HepG2 (cell line): ENCODE results near the gene TEX19. TPM values are rescaled to one million over a fixed set of nuclear protein-coding genes. Genes with fewer than 3 reads are reported as not detected.

Experiments used
- CENPBD1 ChIP-seq: sonication (generic); formaldehyde crosslinking; IDR thresholded peaks from 2 replicates; pipeline ENCODE4 v1.8.0; 2022; ENCODE audit warnings: missing genetic modification reagents, low read depth, mild to moderate bottlenecking, borderline replicate concordance
- ESRRA ChIP-seq: sonication (generic); formaldehyde crosslinking; IDR thresholded peaks from 2 replicates; pipeline ENCODE4 v1.5.1; 2020; ENCODE audit warnings: mild to moderate bottlenecking, low read depth, missing genetic modification reagents
- MTERF4 ChIP-seq: sonication (generic); formaldehyde crosslinking; IDR thresholded peaks from 2 replicates; pipeline ENCODE4 v1.8.0; 2023; ENCODE audit warnings: mild to moderate bottlenecking, missing genetic modification reagents
- POLR2AphosphoS5 ChIP-seq: IDR thresholded peaks from 2 replicates; pipeline ENCODE4 v1.6.1; 2012; ENCODE audit warnings: low read depth, low read length
- RNF219 ChIP-seq: sonication (generic); formaldehyde crosslinking; IDR thresholded peaks from 2 replicates; pipeline ENCODE4 v1.5.0; 2020; ENCODE audit warnings: mild to moderate bottlenecking, missing genetic modification reagents
- TFE3 ChIP-seq: IDR thresholded peaks from 2 replicates; pipeline ENCODE4 v1.6.1; 2016
- ZNF121 ChIP-seq: sonication (generic); formaldehyde crosslinking; IDR thresholded peaks from 2 replicates; pipeline ENCODE4 v1.5.0; 2020; ENCODE audit warnings: mild to moderate bottlenecking, missing genetic modification reagents
- ZNF253 ChIP-seq: sonication (generic); formaldehyde crosslinking; IDR thresholded peaks from 2 replicates; pipeline ENCODE4 v1.8.0; 2022; ENCODE audit warnings: mild to moderate bottlenecking, missing genetic modification reagents, borderline replicate concordance
- ZNF501 ChIP-seq: sonication (generic); formaldehyde crosslinking; IDR thresholded peaks from 2 replicates; pipeline ENCODE4 v1.5.1; 2020; ENCODE audit warnings: mild to moderate bottlenecking, moderate library complexity, missing genetic modification reagents
- ZNF543 ChIP-seq: sonication (generic); formaldehyde crosslinking; IDR thresholded peaks from 2 replicates; pipeline ENCODE4 v1.4.0; 2020; ENCODE audit warnings: mild to moderate bottlenecking, missing genetic modification reagents
- ZNF687 ChIP-seq: sonication (generic); formaldehyde crosslinking; IDR thresholded peaks from 2 replicates; pipeline ENCODE4 v1.5.1; 2020; ENCODE audit warnings: mild to moderate bottlenecking, missing genetic modification reagents, moderate library complexity
- ZNF891 ChIP-seq: sonication (generic); formaldehyde crosslinking; IDR thresholded peaks from 2 replicates; pipeline ENCODE4 v1.5.0; 2020; ENCODE audit warnings: mild to moderate bottlenecking, missing genetic modification reagents
- polyA plus RNA-seq, 8 experiments: library from polyadenylated mRNA; depleted of rRNA in 3 of 8; stranded (reverse) in 7 of 8; unstranded in 1 of 8; fragments of >200 nt; fragmentation: Illumina TruSeq in 4 of 8; extraction: Trizol in 4 of 8; gene quantifications; 2 replicates each; pipeline versions ENCODE4 v1.2.1 to v1.2.3, GENCODE V29; 2011 to 2016; ENCODE audit warnings: low read depth in 4 of 8, missing spikeins in 1 of 8, mixed read lengths in 1 of 8; ENCODE audit not compliant: insufficient read depth in 1 of 8
- total RNA-seq, 5 experiments: library from RNA; depleted of rRNA; stranded (reverse); fragments of >200 nt; fragmentation: Illumina TruSeq; extraction: Trizol; gene quantifications; 2 replicates each; pipeline ENCODE4 v1.2.3, GENCODE V29; 2016; ENCODE audit warnings: low read depth in 1 of 5

Gene TEX19
- total and polyA plus RNA-seq, 2 of the 13 experiments (the other 11 are each of a cell fraction or from before 2014, with no cell fraction given) = 1.3 to 6.0 TPM

GRCh38 chr17:82348434-82348833 lies 10.6 kb upstream of the TEX19 start (continued):
- no peak for TF ChIP-seq ZNF253 (CRISPR knock-in tag)
- no peak for TF ChIP-seq POLR2AphosphoS5
- peak; percentile 14; the same call in 1 of the 2 replicates for TF ChIP-seq RNF219 (CRISPR knock-in tag)
- no peak for TF ChIP-seq ZNF891 (CRISPR knock-in tag)
- no peak for TF ChIP-seq ZNF543 (CRISPR knock-in tag)
- 0 out of 2 replicates have a peak, but pooled peaks have one; percentile 9 for TF ChIP-seq ZNF501 (CRISPR knock-in tag)
- TF ChIP-seq ZNF687 (CRISPR knock-in tag) = peak; percentile 28; the same call in 1 of the 2 replicates
- no peak for TF ChIP-seq ESRRA (CRISPR knock-in tag)
- no peak for TF ChIP-seq TFE3 (CRISPR knock-in tag)
- TF ChIP-seq CENPBD1 = no peak
- no peak for TF ChIP-seq ZNF121 (CRISPR knock-in tag)
- 0 out of 2 replicates have a peak, but pooled peaks have one; percentile 14 for TF ChIP-seq MTERF4 (CRISPR knock-in tag)
- TF ChIP-seq, all 625 proteins: peak for 5
